ENCODE data around the gene VWA5B2.

Gene VWA5B2

GRCh38 chr3:184186184-184186901, 43.0 kb upstream of the VWA5B2 start, which contains the start of gene ABCF3:
Gene ABCF3, plus strand, starts transcription at chr3:184186199. Its CDS starts 9 bp downstream, at chr3:184186208.
- FAIRE-seq = no peak
- no peak for TF ChIP-seq CTCF (IDR thresholded peaks at IDR 0.05; ENCODE audit: insufficient read depth, missing control alignments)
- DNase-seq (ENCODE audit: insufficient read length, low spot score) = no peak

GRCh38 chr3:184186902-184187207, 42.5 kb upstream of the VWA5B2 start:
- no peak for FAIRE-seq
- no peak for TF ChIP-seq CTCF (IDR thresholded peaks at IDR 0.05; ENCODE audit: insufficient read depth, missing control alignments)
- DNase-seq (ENCODE audit: insufficient read length, low spot score) = no peak

GRCh38 chr3:184188080-184188479, 41.3 kb upstream of the VWA5B2 start:
- TF ChIP-seq CTCF (IDR thresholded peaks at IDR 0.05; ENCODE audit: insufficient read depth, missing control alignments) = no peak
- FAIRE-seq = no peak
- DNase-seq (ENCODE audit: insufficient read length, low spot score) = no peak

GRCh38 chr3:184189421-184189820, 40.0 kb upstream of the VWA5B2 start:
- DNase-seq (ENCODE audit: insufficient read length, low spot score) (no peak), FAIRE-seq (no peak)
- TF ChIP-seq CTCF (IDR thresholded peaks at IDR 0.05; ENCODE audit: insufficient read depth, missing control alignments) = no peak

GRCh38 chr3:184192889-184193288, 36.5 kb upstream of the VWA5B2 start:
- FAIRE-seq (no peak), DNase-seq (ENCODE audit: insufficient read length, low spot score) (no peak)
- no peak for TF ChIP-seq CTCF (IDR thresholded peaks at IDR 0.05; ENCODE audit: insufficient read depth, missing control alignments)

- TF ChIP-seq CTCF (IDR thresholded peaks at IDR 0.05; ENCODE audit: insufficient read depth, missing control alignments) = no peak
- FAIRE-seq = no peak
Measured at GRCh38 chr3:184193991-184194539, 35.3 kb upstream of the VWA5B2 start.

GRCh38 chr3:184196536-184196935, 32.8 kb upstream of the VWA5B2 start:
- FAIRE-seq = no peak
- TF ChIP-seq CTCF (IDR thresholded peaks at IDR 0.05; ENCODE audit: insufficient read depth, missing control alignments) = no peak
- no peak for DNase-seq (ENCODE audit: insufficient read length, low spot score)

More at GRCh38 chr3:184193991-184194539, 35.3 kb upstream of the VWA5B2 start:
- no peak for DNase-seq (ENCODE audit: insufficient read length, low spot score)
